Chondrocyte (in vitro differentiated cells): ENCODE data around the gene CDC42EP1. TPM values are rescaled to one million over a fixed set of nuclear protein-coding genes. Genes with fewer than 3 reads are reported as not detected.
"Not testable (repeated sequence)": the region's sequence is repeated elsewhere in the genome, so short reads cannot be mapped to it uniquely, and the experiment has no call there.

Experiments
- DNase-seq: peaks from one replicate; pipeline ENCODE4 v3.0.0; 2021; ENCODE audit warnings: mixed read lengths, low spot score
- H3K27ac Mint-ChIP-seq: one replicate; pipeline ENCODE4 v1.8.0; 2021; ENCODE audit warnings: mild to moderate bottlenecking, moderate library complexity, mixed read lengths; ENCODE audit not compliant: unreplicated experiment
- H3K27me3 Mint-ChIP-seq: 2 replicates; pipeline ENCODE4 v1.8.0; 2021; ENCODE audit warnings: low read depth, mixed read lengths
- H3K36me3 Mint-ChIP-seq: 2 replicates; pipeline ENCODE4 v1.8.0; 2021; ENCODE audit warnings: low read depth, mixed read lengths
- H3K4me1 Mint-ChIP-seq: 2 replicates; pipeline ENCODE4 v1.8.0; 2021; ENCODE audit warnings: low read depth, mild to moderate bottlenecking, mixed read lengths
- H3K4me3 Mint-ChIP-seq: one replicate; pipeline ENCODE4 v1.8.0; 2021; ENCODE audit warnings: mild to moderate bottlenecking, moderate library complexity, mixed read lengths; ENCODE audit not compliant: unreplicated experiment
- H3K9me3 Mint-ChIP-seq: 2 replicates; pipeline ENCODE4 v1.8.0; 2021; ENCODE audit warnings: low read depth, mixed read lengths
- total RNA-seq: library from RNA; stranded (reverse); gene quantifications from 3 replicates; pipeline ENCODE4 v1.2.1, GENCODE V29; 2021
- TF ChIP-seq, protein P1 (sequence below): fragments of 200-600 bp; sonication (generic); IDR thresholded peaks from 2 replicates; pipeline ENCODE4 v1.5.0; 2021; ENCODE audit warnings: antibody characterized with exemption, mild to moderate bottlenecking, moderate library complexity

Gene CDC42EP1
- total RNA-seq, 1 donor from 2014 or later, result 155 TPM

DNA sequence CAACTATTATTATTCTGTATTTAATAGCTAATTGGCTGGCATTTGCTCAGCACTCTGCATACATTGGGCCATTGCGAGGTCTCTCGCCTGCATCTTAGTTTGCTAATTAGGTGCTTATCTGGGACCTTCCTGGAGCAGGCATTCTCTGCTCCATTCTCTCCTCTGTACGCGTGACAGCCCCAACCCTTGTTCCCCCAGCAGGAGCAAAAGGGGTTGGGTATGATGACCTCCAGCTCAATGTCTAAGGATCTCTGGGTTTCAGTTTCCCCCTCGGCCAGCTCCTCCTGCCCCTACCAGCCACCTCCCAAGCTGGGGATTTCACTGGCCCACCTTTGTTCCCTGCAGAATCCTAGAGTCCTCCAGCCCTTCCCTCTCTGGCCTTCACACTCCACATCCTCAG, 29.4 kb downstream of the CDC42EP1 start:
- Mint-ChIP-seq H3K27ac (no peak overlapping the region), H3K4me1 (peaks cover 8% of the 10 kb centered on the region), H3K36me3 (no peaks in the 10 kb centered on the region), H3K4me3 (no peak overlapping the region), H3K27me3 (no peaks in the 10 kb centered on the region), H3K9me3 (no peaks in the 10 kb centered on the region)
- TF ChIP-seq, protein P1, sequence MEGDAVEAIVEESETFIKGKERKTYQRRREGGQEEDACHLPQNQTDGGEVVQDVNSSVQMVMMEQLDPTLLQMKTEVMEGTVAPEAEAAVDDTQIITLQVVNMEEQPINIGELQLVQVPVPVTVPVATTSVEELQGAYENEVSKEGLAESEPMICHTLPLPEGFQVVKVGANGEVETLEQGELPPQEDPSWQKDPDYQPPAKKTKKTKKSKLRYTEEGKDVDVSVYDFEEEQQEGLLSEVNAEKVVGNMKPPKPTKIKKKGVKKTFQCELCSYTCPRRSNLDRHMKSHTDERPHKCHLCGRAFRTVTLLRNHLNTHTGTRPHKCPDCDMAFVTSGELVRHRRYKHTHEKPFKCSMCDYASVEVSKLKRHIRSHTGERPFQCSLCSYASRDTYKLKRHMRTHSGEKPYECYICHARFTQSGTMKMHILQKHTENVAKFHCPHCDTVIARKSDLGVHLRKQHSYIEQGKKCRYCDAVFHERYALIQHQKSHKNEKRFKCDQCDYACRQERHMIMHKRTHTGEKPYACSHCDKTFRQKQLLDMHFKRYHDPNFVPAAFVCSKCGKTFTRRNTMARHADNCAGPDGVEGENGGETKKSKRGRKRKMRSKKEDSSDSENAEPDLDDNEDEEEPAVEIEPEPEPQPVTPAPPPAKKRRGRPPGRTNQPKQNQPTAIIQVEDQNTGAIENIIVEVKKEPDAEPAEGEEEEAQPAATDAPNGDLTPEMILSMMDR, result no peak
- DNase-seq, result no peak

- DNase-seq, H3K27me3 Mint-ChIP-seq, H3K4me3 Mint-ChIP-seq, H3K27ac Mint-ChIP-seq, H3K36me3 Mint-ChIP-seq, H3K9me3 Mint-ChIP-seq, H3K4me1 Mint-ChIP-seq: not testable (repeated sequence)
Measured at GRCh38 chr22:37591081-37591480, 30.8 kb downstream of the CDC42EP1 start.

- TF ChIP-seq, protein P1, result no peak
- Mint-ChIP-seq H3K36me3 (no peaks in the 10 kb centered on the region), H3K27ac (no peak overlapping the region), H3K4me1 (peaks cover 8% of the 10 kb centered on the region), H3K4me3 (peak overlapping the region; percentile 69), H3K9me3 (no peaks in the 10 kb centered on the region), H3K27me3 (no peaks in the 10 kb centered on the region)
- DNase-seq, result no peak
Measured at GRCh38 chr22:37591823-37592404, 31.6 kb downstream of the CDC42EP1 start.

DNA sequence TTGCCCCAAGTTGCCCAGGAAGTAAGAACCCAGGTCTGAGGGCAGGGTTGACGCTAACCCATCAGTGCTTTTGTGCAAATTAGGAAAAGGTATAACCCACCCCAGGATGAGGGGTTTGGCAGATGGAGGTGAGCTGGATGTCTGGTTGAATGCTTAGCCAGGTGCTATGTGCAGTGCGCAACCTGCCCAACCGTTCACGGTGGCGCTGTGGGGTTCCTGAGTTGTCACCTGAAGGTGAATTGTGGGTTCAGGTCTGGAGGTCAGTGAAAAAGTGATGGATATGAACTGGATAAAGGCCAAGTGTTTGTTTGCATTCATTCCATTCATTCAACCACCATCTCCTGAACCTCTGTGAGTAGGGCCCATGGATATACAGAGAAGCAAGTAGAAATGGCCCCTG, 34.0 kb downstream of the CDC42EP1 start:
- Mint-ChIP-seq H3K4me1 (peaks cover 8% of the 10 kb centered on the region), H3K27me3 (no peaks in the 10 kb centered on the region), H3K4me3 (no peak overlapping the region), H3K9me3 (no peaks in the 10 kb centered on the region), H3K36me3 (no peaks in the 10 kb centered on the region), H3K27ac (no peak overlapping the region)
- no peak for DNase-seq
- TF ChIP-seq, protein P1, result no peak

- Mint-ChIP-seq H3K4me1 (no peaks in the 10 kb centered on the region), H3K27ac (no peak overlapping the region), H3K9me3 (no peaks in the 10 kb centered on the region), H3K27me3 (peaks cover 13% of the 10 kb centered on the region), H3K4me3 (no peak overlapping the region), H3K36me3 (no peaks in the 10 kb centered on the region)
- TF ChIP-seq, protein P1, result no peak
- DNase-seq, result no peak
Measured at GRCh38 chr22:37599153-37599552, 38.9 kb downstream of the CDC42EP1 start.

- Mint-ChIP-seq H3K9me3 (no peaks in the 10 kb centered on the region), H3K4me3 (no peak overlapping the region), H3K27me3 (peaks cover 13% of the 10 kb centered on the region), H3K4me1 (no peaks in the 10 kb centered on the region), H3K36me3 (no peaks in the 10 kb centered on the region), H3K27ac (no peak overlapping the region)
- TF ChIP-seq, protein P1, result no peak
- no peak for DNase-seq
Measured at GRCh38 chr22:37601203-37601539, 40.9 kb downstream of the CDC42EP1 start.
